SK-N-SH (cell line): ENCODE results near the gene ZNF750.

Experiments used
- CTCF ChIP-seq: fragments of 200-600 bp; sonication (generic); IDR thresholded peaks from 2 replicates; pipeline ENCODE4 v1.6.1; 2017; ENCODE audit warnings: antibody characterized with exemption, mild to moderate bottlenecking, moderate library complexity
- ELF1 ChIP-seq: IDR thresholded peaks from 2 replicates; pipeline ENCODE4 v1.4.0; 2012
- FOSL2 ChIP-seq: IDR thresholded peaks from 2 replicates; pipeline ENCODE4 v1.4.0; 2012; ENCODE audit warnings: low read depth, mild to moderate bottlenecking, moderate library complexity, borderline replicate concordance
- FOXJ3 ChIP-seq: sonication (generic); formaldehyde crosslinking; IDR thresholded peaks from 2 replicates; pipeline ENCODE4 v1.5.1; 2020; ENCODE audit warnings: mild to moderate bottlenecking, missing genetic modification reagents
- MEF2A ChIP-seq: IDR thresholded peaks from 2 replicates; pipeline ENCODE4 v1.4.0; 2012; ENCODE audit warnings: low read depth, borderline replicate concordance
- POLR2AphosphoS5 ChIP-seq: IDR thresholded peaks from 2 replicates; pipeline ENCODE4 v1.6.1; 2012; ENCODE audit warnings: low read depth, low read length
- SMC3 ChIP-seq: IDR thresholded peaks from 2 replicates; pipeline ENCODE4 v1.6.1; 2012; ENCODE audit warnings: low read depth, low read length, improper control_type of control experiment
- TCF12 ChIP-seq: IDR thresholded peaks from 2 replicates; pipeline ENCODE4 v1.4.0; 2012
- USF2 ChIP-seq: fragments of 150-350 bp; IDR thresholded peaks from 2 replicates; pipeline ENCODE4 v1.6.1; 2017; ENCODE audit warnings: antibody characterized with exemption, low read length, low read depth, borderline replicate concordance
- YY1 ChIP-seq: IDR thresholded peaks from 2 replicates; pipeline ENCODE4 v1.4.0; 2012; ENCODE audit warnings: low read depth, mild to moderate bottlenecking
- ZBTB33 ChIP-seq: IDR thresholded peaks from 2 replicates; pipeline ENCODE4 v1.4.0; 2012; ENCODE audit warnings: low read depth, borderline replicate concordance

- TF ChIP-seq CTCF, result no peak
- TF ChIP-seq YY1, result no peak
- TF ChIP-seq ELF1, result no peak
- TF ChIP-seq FOXJ3 (CRISPR knock-in tag), result no peak
- no peak for TF ChIP-seq POLR2AphosphoS5
- TF ChIP-seq MEF2A, result no peak
- no peak for TF ChIP-seq ZBTB33
- TF ChIP-seq FOSL2, result no peak
- TF ChIP-seq TCF12, result no peak
- TF ChIP-seq SMC3, result no peak
- TF ChIP-seq USF2, result no peak
Measured at GRCh38 chr17:82837586-82838320, 2.1 kb downstream of the ZNF750 start.
